ENCODE results near the gene PCDH18.

GRCh38 chr4:137572647-137573046, 40.4 kb upstream of the PCDH18 start:
- no peak for TF ChIP-seq CTCF (IDR thresholded peaks at IDR 0.05)
- no peak for TF ChIP-seq POLR2A (IDR thresholded peaks at IDR 0.05)

All from heart left ventricle (tissue), 13 donors.